ENCODE results near the gene C16orf87. TPM values are rescaled to one million over a fixed set of nuclear protein-coding genes. Genes with fewer than 3 reads are reported as not detected.

Gene C16orf87
- total RNA-seq, 1 donor from 2014 or later, result 5.3 TPM

DNA sequence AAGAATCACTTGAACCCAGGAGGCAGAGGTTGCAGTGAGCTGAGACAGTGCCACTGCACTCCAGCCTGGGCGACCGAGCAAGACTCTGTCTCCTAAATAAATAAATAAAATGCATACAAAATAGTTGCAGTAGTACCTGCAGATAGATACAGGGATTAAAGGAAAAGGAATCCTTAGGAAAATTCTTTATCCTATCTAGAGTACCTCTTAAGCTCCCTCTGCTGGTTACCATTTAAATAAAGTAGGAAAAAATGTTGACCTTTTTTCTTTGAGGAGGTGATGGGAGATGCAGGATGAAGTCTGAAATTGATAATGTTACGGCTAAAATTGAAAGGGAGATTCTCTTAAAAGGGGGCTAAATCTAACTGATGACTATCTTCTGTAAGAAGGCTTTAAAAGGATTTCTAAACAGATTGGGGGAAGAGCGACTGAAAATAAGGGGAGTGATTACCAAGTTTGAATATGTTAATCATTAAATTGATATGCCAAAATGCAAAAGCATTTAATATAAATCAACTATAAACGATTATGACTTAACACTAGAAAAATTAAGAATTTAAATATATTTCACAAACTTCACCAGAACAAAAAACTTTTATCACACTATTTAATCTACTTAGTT lies 29.4 kb downstream of the C16orf87 start:
- H3K4me3 ChIP-seq (ENCODE audit: low read depth, low read length), result no peak overlapping the region
- H3K27me3 ChIP-seq (ENCODE audit: control insufficient read depth, insufficient read depth, low read length), result no peaks in the 10 kb centered on the region
- no peaks in the 10 kb centered on the region for H3K36me3 ChIP-seq (ENCODE audit: control insufficient read depth, insufficient read depth, low read length)
- FAIRE-seq (no peak), DNase-seq (ENCODE audit: low read depth) (peak; percentile 33)
- TF ChIP-seq, protein P1, sequence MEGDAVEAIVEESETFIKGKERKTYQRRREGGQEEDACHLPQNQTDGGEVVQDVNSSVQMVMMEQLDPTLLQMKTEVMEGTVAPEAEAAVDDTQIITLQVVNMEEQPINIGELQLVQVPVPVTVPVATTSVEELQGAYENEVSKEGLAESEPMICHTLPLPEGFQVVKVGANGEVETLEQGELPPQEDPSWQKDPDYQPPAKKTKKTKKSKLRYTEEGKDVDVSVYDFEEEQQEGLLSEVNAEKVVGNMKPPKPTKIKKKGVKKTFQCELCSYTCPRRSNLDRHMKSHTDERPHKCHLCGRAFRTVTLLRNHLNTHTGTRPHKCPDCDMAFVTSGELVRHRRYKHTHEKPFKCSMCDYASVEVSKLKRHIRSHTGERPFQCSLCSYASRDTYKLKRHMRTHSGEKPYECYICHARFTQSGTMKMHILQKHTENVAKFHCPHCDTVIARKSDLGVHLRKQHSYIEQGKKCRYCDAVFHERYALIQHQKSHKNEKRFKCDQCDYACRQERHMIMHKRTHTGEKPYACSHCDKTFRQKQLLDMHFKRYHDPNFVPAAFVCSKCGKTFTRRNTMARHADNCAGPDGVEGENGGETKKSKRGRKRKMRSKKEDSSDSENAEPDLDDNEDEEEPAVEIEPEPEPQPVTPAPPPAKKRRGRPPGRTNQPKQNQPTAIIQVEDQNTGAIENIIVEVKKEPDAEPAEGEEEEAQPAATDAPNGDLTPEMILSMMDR (IDR thresholded peaks at IDR 0.05; ENCODE audit: insufficient read depth, low read length, severe bottlenecking), result peak; percentile 23

DNA sequence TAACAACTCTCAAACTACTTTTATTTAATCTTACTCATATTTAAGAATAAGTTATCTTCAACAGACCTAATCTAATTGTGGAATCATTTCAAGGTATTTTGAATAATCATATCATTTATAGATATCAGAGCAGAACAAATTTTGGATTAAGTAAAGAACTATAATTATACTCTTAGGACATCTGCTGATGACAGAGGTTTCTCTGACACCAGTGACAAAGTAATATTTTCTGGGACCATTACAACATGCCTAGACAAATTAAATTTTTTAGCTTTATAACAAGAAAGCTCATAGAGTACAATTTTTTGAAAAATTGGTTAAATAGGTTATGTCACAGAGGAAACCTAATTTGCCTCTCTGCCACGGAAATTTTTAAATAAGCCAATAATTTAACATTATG lies 30.5 kb downstream of the C16orf87 start:
- DNase-seq (ENCODE audit: low read depth), result no peak
- no peaks in the 10 kb centered on the region for H3K36me3 ChIP-seq (ENCODE audit: control insufficient read depth, insufficient read depth, low read length)
- FAIRE-seq, result no peak
- H3K27me3 ChIP-seq (ENCODE audit: control insufficient read depth, insufficient read depth, low read length), result no peaks in the 10 kb centered on the region
- no peak overlapping the region for H3K4me3 ChIP-seq (ENCODE audit: low read depth, low read length)
- TF ChIP-seq, protein P1 (IDR thresholded peaks at IDR 0.05; ENCODE audit: insufficient read depth, low read length, severe bottlenecking), result no peak

DNA sequence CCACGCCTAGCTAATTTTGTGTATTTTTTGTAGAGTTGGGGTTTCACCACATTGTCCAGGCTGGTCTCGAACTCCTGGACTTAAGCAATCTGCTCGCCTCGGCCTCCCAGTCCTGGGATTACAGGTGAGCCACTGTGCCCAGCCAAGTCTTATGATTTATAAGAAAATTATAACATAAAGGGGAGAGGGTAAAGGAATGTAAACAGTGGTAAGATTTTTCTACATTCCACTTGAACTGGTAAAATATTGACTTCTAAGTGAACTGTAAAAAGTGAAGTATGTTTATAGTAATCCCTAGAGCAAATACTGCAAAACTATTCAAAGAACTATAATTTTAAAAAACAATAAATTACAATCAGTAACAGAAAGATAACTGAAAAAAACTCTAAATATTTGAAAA lies 33.5 kb downstream of the C16orf87 start:
- no peaks in the 10 kb centered on the region for H3K36me3 ChIP-seq (ENCODE audit: control insufficient read depth, insufficient read depth, low read length)
- TF ChIP-seq, protein P1 (IDR thresholded peaks at IDR 0.05; ENCODE audit: insufficient read depth, low read length, severe bottlenecking), result no peak
- no peak overlapping the region for H3K4me3 ChIP-seq (ENCODE audit: low read depth, low read length)
- no peak for DNase-seq (ENCODE audit: low read depth)
- H3K27me3 ChIP-seq (ENCODE audit: control insufficient read depth, insufficient read depth, low read length), result no peaks in the 10 kb centered on the region
- FAIRE-seq, result no peak

DNA sequence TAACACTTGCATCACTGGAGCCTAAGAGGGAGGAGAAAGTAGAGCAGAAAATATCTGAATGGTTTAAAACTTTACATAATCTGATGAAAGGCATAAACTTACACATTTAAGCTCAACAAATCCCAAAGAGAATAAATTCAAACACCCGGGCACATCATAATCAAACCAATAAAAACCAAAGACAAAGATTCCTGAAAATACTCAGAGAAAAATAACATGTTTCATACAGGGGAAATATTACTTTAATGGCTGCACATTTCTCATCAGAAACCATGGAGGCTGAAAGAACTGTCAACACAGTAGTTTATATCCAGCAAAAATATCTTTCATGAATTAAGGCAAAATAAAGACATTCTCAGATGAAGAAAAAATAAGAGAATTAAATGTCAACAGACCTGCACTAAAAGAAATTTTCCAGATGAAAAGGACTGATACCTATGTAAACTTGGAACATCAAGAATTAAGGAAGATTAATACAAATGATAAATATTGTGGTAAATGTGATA lies 34.2 kb downstream of the C16orf87 start:
- no peak overlapping the region for H3K4me3 ChIP-seq (ENCODE audit: low read depth, low read length)
- DNase-seq (ENCODE audit: low read depth) (no peak), FAIRE-seq (no peak)
- H3K36me3 ChIP-seq (ENCODE audit: control insufficient read depth, insufficient read depth, low read length), result no peaks in the 10 kb centered on the region
- H3K27me3 ChIP-seq (ENCODE audit: control insufficient read depth, insufficient read depth, low read length), result no peaks in the 10 kb centered on the region
- TF ChIP-seq, protein P1 (IDR thresholded peaks at IDR 0.05; ENCODE audit: insufficient read depth, low read length, severe bottlenecking), result no peak

DNA sequence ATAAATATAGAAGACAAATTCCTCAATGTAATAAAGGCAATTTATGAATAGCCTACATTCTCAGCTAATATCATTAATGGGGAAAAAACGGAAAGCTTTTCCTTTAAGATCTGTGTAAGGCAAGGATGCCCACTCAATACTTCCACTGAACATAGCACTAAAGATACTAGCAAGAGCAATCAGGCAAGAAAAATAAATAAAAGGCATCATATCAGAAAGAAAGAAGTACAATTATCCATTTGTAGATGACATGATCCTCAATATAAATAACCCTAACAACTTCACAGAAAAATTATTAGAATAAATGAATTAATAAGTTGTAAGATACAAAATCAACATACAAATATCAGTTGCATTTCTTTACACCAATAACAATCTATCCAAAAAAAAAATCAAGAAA lies 37.1 kb downstream of the C16orf87 start:
- Histone ChIP-seq H3K4me3 (ENCODE audit: low read depth, low read length) (no peak overlapping the region), H3K36me3 (ENCODE audit: control insufficient read depth, insufficient read depth, low read length) (no peaks in the 10 kb centered on the region), H3K27me3 (ENCODE audit: control insufficient read depth, insufficient read depth, low read length) (no peaks in the 10 kb centered on the region)
- no peak for DNase-seq (ENCODE audit: low read depth)
- TF ChIP-seq, protein P1 (IDR thresholded peaks at IDR 0.05; ENCODE audit: insufficient read depth, low read length, severe bottlenecking), result no peak
- no peak for FAIRE-seq
